ENCODE results near the gene AGBL4. TPM values are rescaled to one million over a fixed set of nuclear protein-coding genes. Genes with fewer than 3 reads are reported as not detected.
"Not testable (repeated sequence)": the region's sequence is repeated elsewhere in the genome, so short reads cannot be mapped to it uniquely, and the experiment has no call there.

AGBL4 gene
- total RNA-seq, 5 donors from 2014 or later (not counting 1 experiment from before 2014, with no cell fraction given): 0.58 TPM; not detected in 4

DNA sequence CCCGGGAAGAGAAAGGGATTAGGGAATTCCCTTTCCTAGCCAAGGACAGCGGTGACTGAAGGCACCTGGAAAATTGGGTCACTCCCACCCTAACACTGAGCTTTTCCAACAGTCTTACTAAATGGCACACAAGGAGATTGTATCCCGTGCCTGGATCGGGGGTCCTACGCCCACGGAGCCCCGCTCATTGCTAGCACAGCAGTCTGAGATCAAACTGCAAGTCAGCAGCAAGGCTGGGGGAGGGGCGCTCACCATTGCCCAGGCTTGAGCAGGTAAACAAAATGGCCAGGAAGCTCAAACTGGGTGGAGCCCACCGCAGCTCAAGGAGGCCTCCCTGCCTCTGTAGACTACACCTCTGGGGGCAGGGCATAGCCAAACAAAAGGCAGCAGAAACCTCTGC is 285.6 kb downstream of the AGBL4 start:
- H3K27ac ChIP-seq (ENCODE audit: low read length); H3K4me3 Mint-ChIP-seq; DNase-seq; H3K4me3 ChIP-seq (ENCODE audit: control insufficient read depth in 1 of 2, extremely low read depth in 1 of 2, low read length in 1 of 2); CTCF ChIA-PET; H3K27me3 Mint-ChIP-seq; H3K9me3 ChIP-seq; ATAC-seq (replicated peaks in 1 of 4); H3K4me1 Mint-ChIP-seq; H3K36me3 ChIP-seq (ENCODE audit: control insufficient read depth in 2 of 2, extremely low read depth in 1 of 2, insufficient read depth in 1 of 2, low read length in 1 of 2); POLR2A ChIA-PET; H3K27ac Mint-ChIP-seq; H3K27me3 ChIP-seq (replicated peaks in 1 of 2; ENCODE audit: control insufficient read depth in 2 of 2, extremely low read depth in 1 of 2, insufficient read depth in 2 of 2, low read length in 1 of 2); H3K4me1 ChIP-seq (ENCODE audit: control insufficient read depth in 1 of 2, extremely low read depth in 1 of 2, insufficient read depth in 2 of 2, low read length in 2 of 2); H3K36me3 Mint-ChIP-seq: not testable (repeated sequence)
- 90% methylated on average over 8 of the region's 9 CpGs for WGBS (ENCODE audit: insufficient coverage)
- peaks cover 15 to 35% (median 20%) of the 10 kb centered on the region in 3 donors for H3K9me3 Mint-ChIP-seq

DNA sequence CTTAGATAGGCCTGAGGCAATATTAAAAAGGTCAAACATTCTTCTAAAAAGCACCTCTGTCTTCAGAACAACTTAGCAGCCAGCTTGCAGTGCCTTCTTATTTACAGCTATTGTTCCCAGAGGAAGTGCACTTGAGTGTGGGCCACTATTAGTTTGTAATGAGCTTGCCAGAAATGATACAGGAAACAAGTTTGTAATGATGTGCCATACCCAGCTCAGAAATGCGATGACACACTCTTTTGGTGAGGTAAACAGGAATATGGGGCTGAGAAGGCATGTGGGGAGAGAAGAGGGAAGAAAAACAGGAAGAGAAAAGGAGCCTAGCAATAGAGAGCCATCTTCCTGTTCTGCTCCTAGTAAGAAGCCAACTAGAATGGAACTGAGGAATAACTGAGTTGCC is 295.4 kb downstream of the AGBL4 start:
- no peaks in the 10 kb centered on the region for H3K27me3 Mint-ChIP-seq
- no peaks in the 10 kb centered on the region for H3K36me3 ChIP-seq (ENCODE audit: control insufficient read depth in 2 of 2, extremely low read depth in 1 of 2, insufficient read depth in 1 of 2, low read length in 1 of 2)
- no peaks in the 10 kb centered on the region for H3K9me3 ChIP-seq
- H3K4me3 Mint-ChIP-seq: no peak overlapping the region
- no peak overlapping the region for H3K27ac Mint-ChIP-seq
- H3K4me3 ChIP-seq (ENCODE audit: control insufficient read depth in 1 of 2, extremely low read depth in 1 of 2, low read length in 1 of 2): no peak overlapping the region
- no peak for DNase-seq
- H3K27me3 ChIP-seq (replicated peaks in 1 of 2; ENCODE audit: control insufficient read depth in 2 of 2, extremely low read depth in 1 of 2, insufficient read depth in 2 of 2, low read length in 1 of 2): peaks cover 0 to 7% of the 10 kb centered on the region in 2 experiments
- H3K27ac ChIP-seq (ENCODE audit: low read length): no peak overlapping the region
- CTCF ChIA-PET: no interaction called here
- POLR2A ChIA-PET: no interaction called here
- no peaks in the 10 kb centered on the region for H3K36me3 Mint-ChIP-seq
- WGBS (ENCODE audit: insufficient coverage): 0% methylated on average over 1 of the region's 1 CpG
- H3K9me3 Mint-ChIP-seq: peaks cover 2 to 14% (median 9%) of the 10 kb centered on the region in 3 donors
- H3K4me1 Mint-ChIP-seq: no peaks in the 10 kb centered on the region
- no peaks in the 10 kb centered on the region for H3K4me1 ChIP-seq (ENCODE audit: control insufficient read depth in 1 of 2, extremely low read depth in 1 of 2, insufficient read depth in 2 of 2, low read length in 2 of 2)
- no peak for ATAC-seq (replicated peaks in 1 of 4)

DNA sequence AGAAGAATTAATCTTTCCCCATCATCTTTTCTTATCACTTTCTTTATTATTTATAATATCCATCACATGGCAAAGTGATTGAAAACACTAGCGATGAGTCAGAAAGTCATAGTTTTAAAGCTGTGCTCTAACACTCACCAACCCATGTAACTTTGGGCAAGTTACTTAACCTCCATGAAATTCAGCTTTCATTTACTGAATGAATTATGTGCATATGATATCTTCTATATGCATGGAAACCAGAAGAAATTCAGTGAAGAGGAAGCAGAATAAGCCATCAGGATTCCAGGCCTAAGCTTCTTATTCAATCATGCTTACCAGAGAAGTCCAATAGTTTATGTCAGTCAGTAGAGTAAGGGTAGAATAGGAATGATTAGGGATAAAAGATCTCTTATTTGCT is 300.1 kb downstream of the AGBL4 start:
- Mint-ChIP-seq H3K27ac (no peak overlapping the region), H3K9me3 (peaks cover 5 to 20% (median 12%) of the 10 kb centered on the region in 3 donors), H3K27me3 (no peaks in the 10 kb centered on the region), H3K4me3 (no peak overlapping the region), H3K4me1 (no peaks in the 10 kb centered on the region), H3K36me3 (no peaks in the 10 kb centered on the region)
- ATAC-seq (replicated peaks in 1 of 4) (no peak), DNase-seq (no peak)
- H3K27me3 ChIP-seq (replicated peaks in 1 of 2; ENCODE audit: control insufficient read depth in 2 of 2, extremely low read depth in 1 of 2, insufficient read depth in 2 of 2, low read length in 1 of 2): no peaks in the 10 kb centered on the region
- H3K27ac ChIP-seq (ENCODE audit: low read length): no peak overlapping the region
- ChIA-PET CTCF (no interaction called here), POLR2A (no interaction called here)
- H3K9me3 ChIP-seq: no peaks in the 10 kb centered on the region
- no CpG with 5 or more reads among the region's 1 CpG for WGBS (ENCODE audit: insufficient coverage)
- H3K4me3 ChIP-seq (ENCODE audit: control insufficient read depth in 1 of 2, extremely low read depth in 1 of 2, low read length in 1 of 2): no peak overlapping the region
- H3K4me1 ChIP-seq (ENCODE audit: control insufficient read depth in 1 of 2, extremely low read depth in 1 of 2, insufficient read depth in 2 of 2, low read length in 2 of 2): no peaks in the 10 kb centered on the region
- H3K36me3 ChIP-seq (ENCODE audit: control insufficient read depth in 2 of 2, extremely low read depth in 1 of 2, insufficient read depth in 1 of 2, low read length in 1 of 2): no peaks in the 10 kb centered on the region

DNA sequence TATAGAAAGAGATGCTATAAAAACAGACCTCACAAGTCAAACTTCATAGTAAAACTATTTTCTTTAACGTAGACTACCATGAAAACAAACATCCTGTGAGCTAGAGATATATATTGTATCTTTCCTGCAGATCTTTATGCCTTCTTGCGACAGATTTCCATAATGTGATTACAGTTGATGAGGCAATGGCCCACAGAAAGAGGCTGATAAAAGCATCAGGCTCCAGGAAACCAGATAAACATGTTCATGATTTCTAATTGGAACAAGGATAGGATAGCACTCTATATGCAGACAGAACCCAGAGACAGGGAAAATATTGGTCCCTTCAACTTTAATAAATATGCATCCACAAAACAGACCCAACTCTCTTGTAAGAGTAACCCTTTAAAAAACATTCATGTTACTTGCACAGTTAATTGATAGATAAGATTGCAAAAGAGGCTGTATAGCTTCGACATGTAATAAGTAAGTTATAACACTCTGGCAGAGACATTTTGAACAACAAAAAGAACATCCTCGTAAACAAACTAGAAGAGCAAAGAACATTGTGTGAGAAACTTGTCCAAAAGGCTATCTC is 329.4 kb downstream of the AGBL4 start:
- Mint-ChIP-seq H3K27ac (no peak overlapping the region), H3K27me3 (no peaks in the 10 kb centered on the region), H3K9me3 (peaks cover 0 to 13% (median 9%) of the 10 kb centered on the region in 3 donors), H3K36me3 (no peaks in the 10 kb centered on the region), H3K4me1 (no peaks in the 10 kb centered on the region), H3K4me3 (no peak overlapping the region)
- Histone ChIP-seq H3K27ac (ENCODE audit: low read length) (no peak overlapping the region), H3K9me3 (no peaks in the 10 kb centered on the region), H3K36me3 (ENCODE audit: control insufficient read depth in 2 of 2, extremely low read depth in 1 of 2, insufficient read depth in 1 of 2, low read length in 1 of 2) (no peaks in the 10 kb centered on the region), H3K4me3 (ENCODE audit: control insufficient read depth in 1 of 2, extremely low read depth in 1 of 2, low read length in 1 of 2) (no peak overlapping the region), H3K27me3 (replicated peaks in 1 of 2; ENCODE audit: control insufficient read depth in 2 of 2, extremely low read depth in 1 of 2, insufficient read depth in 2 of 2, low read length in 1 of 2) (no peaks in the 10 kb centered on the region), H3K4me1 (ENCODE audit: control insufficient read depth in 1 of 2, extremely low read depth in 1 of 2, insufficient read depth in 2 of 2, low read length in 2 of 2) (no peaks in the 10 kb centered on the region)
- CTCF ChIA-PET: no interaction called here
- ATAC-seq (replicated peaks in 1 of 4): no peak
- no peak for DNase-seq
- POLR2A ChIA-PET: interaction anchor here in 1 of 2 donors (0.5 kb wide), 1 partner anchor 57 kb away, joined by 3 read pairs; no protein-coding TSS in a partner anchor
- no CpG with 5 or more reads among the region's 4 CpGs for WGBS (ENCODE audit: insufficient coverage)

DNA sequence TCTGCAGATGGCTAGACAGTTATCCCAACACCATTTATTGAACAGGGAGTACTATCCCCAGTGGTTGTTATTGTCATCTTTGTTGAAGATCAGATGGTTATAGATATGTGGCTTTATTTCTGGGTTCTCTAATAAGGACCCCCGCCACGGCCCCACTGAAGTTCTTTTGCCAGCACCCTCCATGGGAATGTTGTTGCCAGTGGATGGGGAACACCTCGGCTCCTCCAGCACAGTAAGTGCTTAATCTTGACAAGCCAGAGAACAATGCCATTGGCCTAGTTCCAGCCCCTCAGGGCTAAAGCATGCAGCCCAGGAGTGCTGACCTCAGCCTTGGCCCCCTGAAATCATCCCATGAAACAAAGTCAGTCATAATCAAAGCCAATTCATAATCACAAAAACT is 337.6 kb downstream of the AGBL4 start:
- no peak overlapping the region for H3K4me3 Mint-ChIP-seq
- peaks cover 11 to 18% (median 13%) of the 10 kb centered on the region in 3 donors for H3K9me3 Mint-ChIP-seq
- CTCF ChIA-PET: interaction anchor here in 1 of 2 donors (0.7 kb wide), 1 partner anchor 136 kb away, joined by 5 read pairs; no protein-coding TSS in a partner anchor
- no peak for DNase-seq
- no peaks in the 10 kb centered on the region for H3K36me3 ChIP-seq (ENCODE audit: control insufficient read depth in 2 of 2, extremely low read depth in 1 of 2, insufficient read depth in 1 of 2, low read length in 1 of 2)
- H3K4me3 ChIP-seq (ENCODE audit: control insufficient read depth in 1 of 2, extremely low read depth in 1 of 2, low read length in 1 of 2): no peak overlapping the region
- no peaks in the 10 kb centered on the region for H3K27me3 ChIP-seq (replicated peaks in 1 of 2; ENCODE audit: control insufficient read depth in 2 of 2, extremely low read depth in 1 of 2, insufficient read depth in 2 of 2, low read length in 1 of 2)
- ATAC-seq (replicated peaks in 1 of 4): no peak
- no peaks in the 10 kb centered on the region for H3K36me3 Mint-ChIP-seq
- H3K4me1 Mint-ChIP-seq: no peaks in the 10 kb centered on the region
- no peaks in the 10 kb centered on the region for H3K27me3 Mint-ChIP-seq
- WGBS (ENCODE audit: insufficient coverage): 83% methylated on average over 3 of the region's 3 CpGs
- no peak overlapping the region for H3K27ac Mint-ChIP-seq
- H3K4me1 ChIP-seq (ENCODE audit: control insufficient read depth in 1 of 2, extremely low read depth in 1 of 2, insufficient read depth in 2 of 2, low read length in 2 of 2): no peaks in the 10 kb centered on the region
- H3K9me3 ChIP-seq: no peaks in the 10 kb centered on the region
- H3K27ac ChIP-seq (ENCODE audit: low read length): no peak overlapping the region
- POLR2A ChIA-PET: no interaction called here

DNA sequence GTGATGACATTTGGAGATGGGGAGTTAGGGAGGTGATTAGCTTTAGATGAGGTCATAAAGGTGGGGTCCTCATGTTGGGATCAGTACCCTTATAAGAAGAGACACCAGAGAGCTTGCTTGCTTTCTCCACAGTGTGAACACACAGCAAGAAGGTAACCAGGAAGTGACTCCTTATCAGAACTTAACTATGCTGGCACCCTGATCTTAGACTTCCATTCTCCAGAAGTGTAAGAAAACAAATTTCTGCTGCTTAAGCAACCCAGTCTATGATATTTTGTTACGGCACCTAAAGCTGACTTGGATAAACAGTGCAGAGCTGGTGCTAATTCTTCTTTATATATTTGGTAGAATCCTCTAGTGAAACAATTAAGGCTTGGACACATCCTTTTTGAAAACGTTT is 346.0 kb downstream of the AGBL4 start:
- no peaks in the 10 kb centered on the region for H3K36me3 Mint-ChIP-seq

DNA sequence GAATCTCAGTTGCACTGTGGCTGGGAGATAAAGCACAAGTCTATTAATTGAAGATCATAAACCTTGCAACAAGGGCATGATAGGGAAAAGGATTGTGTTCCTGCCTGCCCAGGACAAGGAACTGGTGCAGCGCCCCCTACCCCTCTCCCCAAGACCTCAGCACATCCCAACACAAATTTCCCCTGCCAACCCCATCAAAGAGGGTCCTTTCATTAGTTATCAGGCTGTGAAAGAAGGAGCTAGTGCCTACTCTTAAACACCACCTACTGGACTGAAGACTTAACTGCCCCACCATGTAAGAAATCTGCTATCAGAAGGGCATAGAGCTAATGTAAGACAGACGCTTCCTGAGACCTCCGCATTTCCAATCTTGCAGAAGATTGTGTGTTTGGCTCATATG is 372.6 kb downstream of the AGBL4 start:
- ChIA-PET POLR2A (no interaction called here), CTCF (no interaction called here)
- Mint-ChIP-seq H3K36me3 (no peaks in the 10 kb centered on the region), H3K9me3 (peaks cover 9 to 12% (median 11%) of the 10 kb centered on the region in 3 donors), H3K4me3 (no peak overlapping the region), H3K4me1 (no peaks in the 10 kb centered on the region), H3K27me3 (no peaks in the 10 kb centered on the region), H3K27ac (no peak overlapping the region)
- no peaks in the 10 kb centered on the region for H3K27me3 ChIP-seq (replicated peaks in 1 of 2; ENCODE audit: control insufficient read depth in 2 of 2, extremely low read depth in 1 of 2, insufficient read depth in 2 of 2, low read length in 1 of 2)
- H3K36me3 ChIP-seq (ENCODE audit: control insufficient read depth in 2 of 2, extremely low read depth in 1 of 2, insufficient read depth in 1 of 2, low read length in 1 of 2): no peaks in the 10 kb centered on the region
- DNase-seq (no peak), ATAC-seq (replicated peaks in 1 of 4) (no peak)
- no peaks in the 10 kb centered on the region for H3K9me3 ChIP-seq
- H3K4me1 ChIP-seq (ENCODE audit: control insufficient read depth in 1 of 2, extremely low read depth in 1 of 2, insufficient read depth in 2 of 2, low read length in 2 of 2): no peaks in the 10 kb centered on the region
- H3K27ac ChIP-seq (ENCODE audit: low read length): no peak overlapping the region
- 80% methylated on average over 1 of the region's 3 CpGs for WGBS (ENCODE audit: insufficient coverage)
- H3K4me3 ChIP-seq (ENCODE audit: control insufficient read depth in 1 of 2, extremely low read depth in 1 of 2, low read length in 1 of 2): no peak overlapping the region

More for the DNA sequence above, 346.0 kb downstream of the AGBL4 start:
- Histone ChIP-seq H3K27ac (ENCODE audit: low read length) (no peak overlapping the region), H3K36me3 (ENCODE audit: control insufficient read depth in 2 of 2, extremely low read depth in 1 of 2, insufficient read depth in 1 of 2, low read length in 1 of 2) (no peaks in the 10 kb centered on the region), H3K4me3 (ENCODE audit: control insufficient read depth in 1 of 2, extremely low read depth in 1 of 2, low read length in 1 of 2) (no peak overlapping the region), H3K9me3 (no peaks in the 10 kb centered on the region), H3K27me3 (replicated peaks in 1 of 2; ENCODE audit: control insufficient read depth in 2 of 2, extremely low read depth in 1 of 2, insufficient read depth in 2 of 2, low read length in 1 of 2) (no peaks in the 10 kb centered on the region), H3K4me1 (ENCODE audit: control insufficient read depth in 1 of 2, extremely low read depth in 1 of 2, insufficient read depth in 2 of 2, low read length in 2 of 2) (no peaks in the 10 kb centered on the region)
- Mint-ChIP-seq H3K4me1 (no peaks in the 10 kb centered on the region), H3K4me3 (no peak overlapping the region), H3K27ac (no peak overlapping the region), H3K9me3 (peaks cover 8 to 14% (median 9%) of the 10 kb centered on the region in 3 donors), H3K27me3 (no peaks in the 10 kb centered on the region)
- no CpG with 5 or more reads among the region's 2 CpGs for WGBS (ENCODE audit: insufficient coverage)
- POLR2A ChIA-PET: no interaction called here
- DNase-seq (no peak), ATAC-seq (replicated peaks in 1 of 4) (no peak)
- CTCF ChIA-PET: no interaction called here
